IMR-90 (cell line): ENCODE measurements around the gene MRPL44. TPM values are rescaled to one million over a fixed set of nuclear protein-coding genes. Genes with fewer than 3 reads are reported as not detected.

ENCODE experiments used
- ATAC-seq: fragments of 200-7000 bp; cut with Tn5 transposase; 2 replicates; pipeline ENCODE4 v1.9.1; 2020; ENCODE audit warnings: low read depth, mild to moderate bottlenecking, moderate library complexity
- BruUV-seq: library from RNA; stranded (reverse); fragments of 400-500 nt; replicated peaks from 2 replicates; lab custom pipeline; 2021; lab: Mats Ljungman, UMichigan
- CTCF ChIA-PET: fragments of 300-600 bp; formaldehyde crosslinking; extraction: SDS; loops from one replicate; lab custom pipeline; 2021; ENCODE audit warnings: antibody characterized with exemption; lab: Yijun Ruan, JAX
- POLR2A ChIA-PET: fragments of 300-600 bp; sonication (Branson Sonifier 250); formaldehyde crosslinking; loops from one replicate; lab custom pipeline; 2022; ENCODE audit warnings: antibody characterized with exemption; ENCODE audit not compliant: unreplicated experiment; lab: Charles Lee
- DNase-seq: peaks from one replicate; pipeline ENCODE4 v3.0.0; 2013
- H2AFZ ChIP-seq: replicated peaks from 2 replicates; pipeline ENCODE3; 2013; ENCODE audit warnings: low read length, mild to moderate bottlenecking; ENCODE audit not compliant: poor library complexity
- H2AK5ac ChIP-seq: 2 replicates; pipeline ENCODE4 v1.6.1; 2013; ENCODE audit warnings: low read depth, low read length, inconsistent platforms
- H2AK9ac ChIP-seq: replicated peaks from 2 replicates; pipeline ENCODE3; 2013; ENCODE audit warnings: mild to moderate bottlenecking, low read depth, low read length, moderate library complexity; ENCODE audit not compliant: poor library complexity
- H2BK120ac ChIP-seq: 2 replicates; pipeline ENCODE4 v1.6.1; 2013; ENCODE audit warnings: low read depth, low read length, inconsistent platforms
- H2BK15ac ChIP-seq: 3 replicates; pipeline ENCODE4 v1.6.1; 2013; ENCODE audit warnings: low read depth, low read length, inconsistent platforms
- H2BK20ac ChIP-seq: 2 replicates; pipeline ENCODE4 v1.6.1; 2013; ENCODE audit warnings: low read depth, mild to moderate bottlenecking, inconsistent platforms, low read length, moderate library complexity
- H2BK5ac ChIP-seq: 2 replicates; pipeline ENCODE4 v1.6.1; 2013; ENCODE audit warnings: mild to moderate bottlenecking, low read depth, low read length, inconsistent platforms; ENCODE audit not compliant: poor library complexity, severe bottlenecking
- H3K14ac ChIP-seq: replicated peaks from 2 replicates; pipeline ENCODE4 v1.6.1; 2013; ENCODE audit warnings: low read depth, low read length, inconsistent platforms
- H3K18ac ChIP-seq: 2 replicates; pipeline ENCODE4 v1.6.1; 2013; ENCODE audit warnings: low read depth, low read length, control low read depth
- H3K23ac ChIP-seq: 2 replicates; pipeline ENCODE4 v1.6.1; 2013; ENCODE audit warnings: low read depth, low read length, inconsistent platforms
- H3K27ac ChIP-seq: 2 replicates; pipeline ENCODE4 v1.5.1; 2013; ENCODE audit warnings: mild to moderate bottlenecking, control low read depth, low read length; ENCODE audit not compliant: insufficient read depth
- H3K27me3 ChIP-seq: 2 replicates; pipeline ENCODE4 v1.6.1; 2013; ENCODE audit warnings: low read length; ENCODE audit not compliant: control insufficient read depth, insufficient read depth
- H3K36me3 ChIP-seq: 2 replicates; pipeline ENCODE4 v1.6.1; 2013; ENCODE audit warnings: low read length, mixed read lengths; ENCODE audit not compliant: control insufficient read depth, insufficient read depth
- H3K4ac ChIP-seq: 2 replicates; pipeline ENCODE4 v1.6.1; 2013; ENCODE audit warnings: low read depth, low read length, inconsistent platforms
- H3K4me1 ChIP-seq: 2 replicates; pipeline ENCODE4 v1.6.1; 2013; ENCODE audit warnings: low read length, mixed read lengths; ENCODE audit not compliant: control insufficient read depth, insufficient read depth
- H3K4me2 ChIP-seq: 2 replicates; pipeline ENCODE4 v1.6.1; 2013; ENCODE audit warnings: low read depth, mild to moderate bottlenecking, control low read depth, low read length, moderate library complexity
- H3K4me3 ChIP-seq: 2 replicates; pipeline ENCODE4 v1.5.1; 2013; ENCODE audit warnings: low read depth, mild to moderate bottlenecking, control low read depth, low read length, moderate library complexity; ENCODE audit not compliant: insufficient read depth
- H3K56ac ChIP-seq: 2 replicates; pipeline ENCODE4 v1.6.1; 2013; ENCODE audit warnings: low read length, inconsistent platforms; ENCODE audit not compliant: insufficient read depth; ENCODE audit errors: extremely low read depth
- H3K79me1 ChIP-seq, 2 experiments: 2 replicates each; pipeline ENCODE4 v1.6.1; 2013; ENCODE audit warnings: low read length in 2 of 2, inconsistent platforms in 1 of 2, low read depth in 1 of 2
- H3K9ac ChIP-seq: 2 replicates; pipeline ENCODE4 v1.6.1; 2013; ENCODE audit warnings: low read depth, low read length, control low read depth
- H3K9me1 ChIP-seq: 2 replicates; pipeline ENCODE4 v1.6.1; 2013; ENCODE audit warnings: low read length, inconsistent platforms; ENCODE audit not compliant: insufficient read depth
- H3K9me3 ChIP-seq: 2 replicates; pipeline ENCODE4 v1.6.1; 2013; ENCODE audit warnings: low read length; ENCODE audit not compliant: control insufficient read depth, insufficient read depth
- H4K20me1 ChIP-seq: 2 replicates; pipeline ENCODE4 v1.6.1; 2013; ENCODE audit warnings: low read length, inconsistent platforms; ENCODE audit not compliant: insufficient read depth
- H4K5ac ChIP-seq: 2 replicates; pipeline ENCODE4 v1.6.1; 2013; ENCODE audit warnings: mild to moderate bottlenecking, low read depth, low read length, control low read depth
- H4K8ac ChIP-seq, 2 experiments: 2 replicates each; pipeline ENCODE4 v1.6.1; 2013; ENCODE audit warnings: low read depth in 2 of 2, low read length in 2 of 2, control low read depth in 1 of 2, inconsistent platforms in 1 of 2
- H4K91ac ChIP-seq: 2 replicates; pipeline ENCODE4 v1.6.1; 2013; ENCODE audit warnings: low read depth, low read length, inconsistent platforms; ENCODE audit not compliant: insufficient read depth
- BHLHE40 ChIP-seq: fragments of 150-350 bp; IDR thresholded peaks from 2 replicates; pipeline ENCODE4 v1.6.1; 2016; ENCODE audit warnings: mild to moderate bottlenecking, low read depth, low read length
- CEBPB ChIP-seq: IDR thresholded peaks from 2 replicates; pipeline ENCODE4 v1.6.1; 2012; ENCODE audit warnings: low read depth, low read length, improper control_type of control experiment
- CHD1 ChIP-seq: IDR thresholded peaks from 2 replicates; pipeline ENCODE4 v1.6.1; 2012; ENCODE audit warnings: low read depth, low read length, improper control_type of control experiment
- FOS ChIP-seq: fragments of 150-350 bp; IDR thresholded peaks from 2 replicates; pipeline ENCODE4 v1.6.1; 2016; ENCODE audit warnings: low read depth, low read length
- MAFK ChIP-seq: IDR thresholded peaks from 2 replicates; pipeline ENCODE4 v1.6.1; 2012; ENCODE audit warnings: low read depth, low read length, improper control_type of control experiment
- MAZ ChIP-seq: IDR thresholded peaks from 2 replicates; pipeline ENCODE4 v1.6.1; 2012; ENCODE audit warnings: low read depth, mild to moderate bottlenecking, low read length, improper control_type of control experiment, moderate library complexity, borderline replicate concordance
- MXI1 ChIP-seq: IDR thresholded peaks from 2 replicates; pipeline ENCODE4 v1.6.1; 2012; ENCODE audit warnings: low read depth, mild to moderate bottlenecking, low read length, moderate library complexity, borderline replicate concordance
- NFE2L2 ChIP-seq: fragments of 150-350 bp; IDR thresholded peaks from 2 replicates; pipeline ENCODE4 v1.6.1; 2016; ENCODE audit warnings: low read depth, mild to moderate bottlenecking, low read length
- POLR2A ChIP-seq: IDR thresholded peaks from 2 replicates; pipeline ENCODE4 v1.6.1; 2012; ENCODE audit warnings: mild to moderate bottlenecking, low read depth, low read length
- RAD21 ChIP-seq: IDR thresholded peaks from 2 replicates; pipeline ENCODE4 v1.6.1; 2012; ENCODE audit warnings: low read length, improper control_type of control experiment
- RCOR1 ChIP-seq: IDR thresholded peaks from 2 replicates; pipeline ENCODE4 v1.6.1; 2012; ENCODE audit warnings: mild to moderate bottlenecking, low read length, improper control_type of control experiment; ENCODE audit not compliant: insufficient replicate concordance
- RFX5 ChIP-seq: IDR thresholded peaks from 2 replicates; pipeline ENCODE4 v1.8.0; 2012; ENCODE audit warnings: low read depth, mild to moderate bottlenecking, low read length, moderate library complexity
- SMC3 ChIP-seq: fragments of 150-350 bp; IDR thresholded peaks from 2 replicates; pipeline ENCODE4 v1.6.1; 2016; ENCODE audit warnings: low read depth, mild to moderate bottlenecking, antibody characterized with exemption, low read length, moderate library complexity
- WGBS, 2 experiments: methylation state at CpG; one replicate each; pipeline versions ENCODE4 v1.1.5 to v1.1.7; 2013; ENCODE audit warnings: missing lambda C conversion rate in 2 of 2; ENCODE audit not compliant: insufficient read length in 1 of 2; ENCODE audit errors: extremely low coverage in 2 of 2; 5-methylcytosine and 5-hydroxymethylcytosine counted together
- dilution Hi-C: fragments of 300-500 bp; cut with HindIII; formaldehyde crosslinking; loops from one replicate; pipeline ENCODE4 v1.14.3; 2018; ENCODE audit warnings: low sequenced_read_pairs; ENCODE audit not compliant: unreplicated experiment
- in situ Hi-C: fragments of 300-500 bp; cut with MboI; formaldehyde crosslinking; loops from 3 replicates; pipeline ENCODE4 v1.14.3; 2019; ENCODE audit warnings: low sequenced_read_pairs, inconsistent platforms, mixed read lengths
- intact Hi-C: fragments of 100-400 bp; cut with micrococcal nuclease; formaldehyde crosslinking; loops from 2 replicates; pipeline ENCODE4 v1.10.0; 2022
- polyA plus RNA-seq, 3 experiments: library from polyadenylated mRNA; depleted of rRNA; stranded (reverse); fragments of >200 nt; gene quantifications; 2 replicates each; pipeline ENCODE4 v1.2.3, GENCODE V29; 2012; ENCODE audit warnings: low replicate concordance in 1 of 3
- total RNA-seq: library from RNA; depleted of rRNA; stranded (reverse); fragments of >200 nt; gene quantifications from 2 replicates; pipeline ENCODE4 v1.2.3, GENCODE V29; 2012
- TF ChIP-seq, protein P1 (sequence below): conservative IDR thresholded peaks from 2 replicates; pipeline ENCODE4 v1.5.1; 2012; ENCODE audit warnings: mild to moderate bottlenecking, low read depth, low read length, improper control_type of control experiment
- TF ChIP-seq, protein P2 (sequence below): fragments of 150-350 bp; IDR thresholded peaks from 2 replicates; pipeline ENCODE4 v1.6.1; 2017; ENCODE audit warnings: mild to moderate bottlenecking, antibody characterized with exemption, low read length, low read depth
- TF ChIP-seq, protein P3 (sequence below): fragments of 150-350 bp; IDR thresholded peaks from 2 replicates; pipeline ENCODE4 v1.6.1; 2016; ENCODE audit warnings: low read depth, mild to moderate bottlenecking, low read length, moderate library complexity, borderline replicate concordance

The MRPL44 gene
- total and polyA plus RNA-seq, 2 of the 4 experiments (the other 2 are of a cell fraction) = 18.6 to 20.1 TPM

DNA sequence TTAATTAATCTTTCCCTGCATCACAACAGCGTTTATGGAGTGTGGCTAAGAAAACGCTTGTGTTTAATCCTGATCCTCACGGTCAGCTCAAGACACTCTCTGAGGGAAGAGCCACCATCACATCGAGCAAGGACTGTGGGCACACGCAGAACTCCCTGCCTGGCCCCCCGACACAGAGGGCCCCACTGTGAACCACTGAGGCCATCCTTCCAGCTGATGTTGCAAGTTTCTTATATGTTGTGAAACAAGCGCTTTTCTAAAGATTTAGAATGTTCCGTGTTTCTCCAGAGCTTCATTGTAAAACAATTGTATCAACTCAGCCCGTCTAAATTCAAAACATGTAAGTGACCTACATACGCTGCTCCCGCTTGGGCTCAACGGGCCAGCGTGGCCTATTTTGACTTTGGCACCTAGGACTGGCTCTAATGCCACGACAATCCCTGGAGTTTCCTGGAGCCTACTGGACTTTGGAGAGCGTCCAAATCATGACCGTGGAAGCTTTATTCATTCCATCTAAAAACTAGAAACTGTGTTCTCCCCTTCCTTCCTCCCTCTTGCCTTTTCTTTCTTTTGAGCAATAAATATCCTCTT is 46.9 kb downstream of the MRPL44 start:
- H3K14ac ChIP-seq = no peak overlapping the region
- no peak overlapping the region for H3K4me2 ChIP-seq
- no peak overlapping the region for H3K4me3 ChIP-seq
- no TSS peak for BruUV-seq
- TF ChIP-seq, protein P1, sequence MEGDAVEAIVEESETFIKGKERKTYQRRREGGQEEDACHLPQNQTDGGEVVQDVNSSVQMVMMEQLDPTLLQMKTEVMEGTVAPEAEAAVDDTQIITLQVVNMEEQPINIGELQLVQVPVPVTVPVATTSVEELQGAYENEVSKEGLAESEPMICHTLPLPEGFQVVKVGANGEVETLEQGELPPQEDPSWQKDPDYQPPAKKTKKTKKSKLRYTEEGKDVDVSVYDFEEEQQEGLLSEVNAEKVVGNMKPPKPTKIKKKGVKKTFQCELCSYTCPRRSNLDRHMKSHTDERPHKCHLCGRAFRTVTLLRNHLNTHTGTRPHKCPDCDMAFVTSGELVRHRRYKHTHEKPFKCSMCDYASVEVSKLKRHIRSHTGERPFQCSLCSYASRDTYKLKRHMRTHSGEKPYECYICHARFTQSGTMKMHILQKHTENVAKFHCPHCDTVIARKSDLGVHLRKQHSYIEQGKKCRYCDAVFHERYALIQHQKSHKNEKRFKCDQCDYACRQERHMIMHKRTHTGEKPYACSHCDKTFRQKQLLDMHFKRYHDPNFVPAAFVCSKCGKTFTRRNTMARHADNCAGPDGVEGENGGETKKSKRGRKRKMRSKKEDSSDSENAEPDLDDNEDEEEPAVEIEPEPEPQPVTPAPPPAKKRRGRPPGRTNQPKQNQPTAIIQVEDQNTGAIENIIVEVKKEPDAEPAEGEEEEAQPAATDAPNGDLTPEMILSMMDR = no peak
- TF ChIP-seq MAFK (no peak), NFE2L2 (no peak), CHD1 (no peak), BHLHE40 (no peak), MXI1 (no peak), MAZ (no peak), RFX5 (no peak), POLR2A (no peak), CEBPB (no peak), RCOR1 (no peak), FOS (no peak), SMC3 (no peak), RAD21 (no peak)
- TF ChIP-seq, protein P2, sequence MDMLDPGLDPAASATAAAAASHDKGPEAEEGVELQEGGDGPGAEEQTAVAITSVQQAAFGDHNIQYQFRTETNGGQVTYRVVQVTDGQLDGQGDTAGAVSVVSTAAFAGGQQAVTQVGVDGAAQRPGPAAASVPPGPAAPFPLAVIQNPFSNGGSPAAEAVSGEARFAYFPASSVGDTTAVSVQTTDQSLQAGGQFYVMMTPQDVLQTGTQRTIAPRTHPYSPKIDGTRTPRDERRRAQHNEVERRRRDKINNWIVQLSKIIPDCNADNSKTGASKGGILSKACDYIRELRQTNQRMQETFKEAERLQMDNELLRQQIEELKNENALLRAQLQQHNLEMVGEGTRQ = no peak
- TF ChIP-seq, protein P3, sequence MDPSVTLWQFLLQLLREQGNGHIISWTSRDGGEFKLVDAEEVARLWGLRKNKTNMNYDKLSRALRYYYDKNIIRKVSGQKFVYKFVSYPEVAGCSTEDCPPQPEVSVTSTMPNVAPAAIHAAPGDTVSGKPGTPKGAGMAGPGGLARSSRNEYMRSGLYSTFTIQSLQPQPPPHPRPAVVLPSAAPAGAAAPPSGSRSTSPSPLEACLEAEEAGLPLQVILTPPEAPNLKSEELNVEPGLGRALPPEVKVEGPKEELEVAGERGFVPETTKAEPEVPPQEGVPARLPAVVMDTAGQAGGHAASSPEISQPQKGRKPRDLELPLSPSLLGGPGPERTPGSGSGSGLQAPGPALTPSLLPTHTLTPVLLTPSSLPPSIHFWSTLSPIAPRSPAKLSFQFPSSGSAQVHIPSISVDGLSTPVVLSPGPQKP = no peak
- no peak overlapping the region for H4K91ac ChIP-seq
- intact Hi-C loops (no loop called here), in situ Hi-C loops (no loop called here), dilution Hi-C loops (no loop called here)
- no peak overlapping the region for H2BK15ac ChIP-seq
- no peaks in the 10 kb centered on the region for H4K20me1 ChIP-seq
- H3K79me1 ChIP-seq = peaks cover 3 to 9% of the 10 kb centered on the region in 2 experiments
- H2BK5ac ChIP-seq = no peak overlapping the region
- WGBS, 2 experiments = 80% methylated on average over 12 of the region's 16 CpGs; no CpG with 5 or more reads in 1 of the 2 experiments
- no peak overlapping the region for H4K8ac ChIP-seq
- ATAC-seq (no peak), DNase-seq (no peak)
- H2AK5ac ChIP-seq = no peak overlapping the region
- H3K23ac ChIP-seq = no peak overlapping the region
- H3K27ac ChIP-seq = no peak overlapping the region
- H3K9ac ChIP-seq = no peak overlapping the region
- 0 out of 2 replicates have a peak, but pooled peaks cover 2% of the 10 kb centered on the region for H3K4me1 ChIP-seq
- no peak overlapping the region for H2AK9ac ChIP-seq
- H2BK120ac ChIP-seq = no peak overlapping the region
- H3K36me3 ChIP-seq = peaks cover 12% of the 10 kb centered on the region
- no peak overlapping the region for H2BK20ac ChIP-seq
- ChIA-PET POLR2A (interaction anchor here (0.5 kb wide), 1 partner anchor 32 kb away, joined by 3 read pairs; no protein-coding TSS in a partner anchor), CTCF (interaction anchor here (1.1 kb wide), 2 partner anchors 10 to 279 kb away, joined by 3 read pairs; no protein-coding TSS in a partner anchor)
- H2AFZ ChIP-seq = no peak overlapping the region
- H3K27me3 ChIP-seq = no peaks in the 10 kb centered on the region
- no peak overlapping the region for H3K56ac ChIP-seq
- no peak overlapping the region for H3K4ac ChIP-seq
- no peaks in the 10 kb centered on the region for H3K9me3 ChIP-seq
- peaks cover 4% of the 10 kb centered on the region; the same call in 1 of the 2 replicates for H3K9me1 ChIP-seq
- H4K5ac ChIP-seq = no peak overlapping the region
- no peak overlapping the region for H3K18ac ChIP-seq
